GM23248 (cell line): ENCODE measurements around the gene CISH.

ENCODE experiments used
- EZH2 ChIP-seq: fragments of 200-600 bp; sonication (generic); IDR thresholded peaks from 2 replicates; pipeline ENCODE4 v1.6.1; 2018; ENCODE audit warnings: antibody characterized with exemption, mild to moderate bottlenecking; ENCODE audit not compliant: insufficient read depth, poor library complexity, severe bottlenecking
- EZH2phosphoT487 ChIP-seq: fragments of 200-600 bp; sonication (generic); IDR thresholded peaks from 2 replicates; pipeline ENCODE4 v1.6.1; 2018; ENCODE audit warnings: antibody characterized with exemption, moderate library complexity, mild to moderate bottlenecking, low read depth; ENCODE audit not compliant: insufficient read depth

DNA sequence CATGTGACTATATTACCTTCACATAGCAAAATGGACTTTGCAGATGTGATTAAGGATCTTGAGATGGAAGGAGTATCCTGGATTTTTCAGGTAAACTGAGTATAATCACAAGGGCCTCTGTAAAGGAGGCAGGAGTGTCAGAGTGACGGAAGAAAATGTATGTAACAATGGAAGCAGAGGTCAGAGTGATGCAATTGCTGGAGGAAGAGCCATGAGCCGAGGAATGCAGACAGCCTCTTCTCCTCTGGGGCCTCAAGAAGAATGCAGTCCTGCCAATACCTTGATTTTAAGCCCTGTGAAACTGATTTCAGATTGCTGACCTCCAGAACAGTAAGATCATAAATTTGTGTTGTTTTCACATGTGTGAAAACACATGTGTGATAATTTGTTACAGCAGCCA lies 27.2 kb downstream of the CISH start:
- TF ChIP-seq EZH2 (no peak), EZH2phosphoT487 (no peak)
